Heart left ventricle (tissue), 13 donors: Measurements from ENCODE around the gene ZFP36.
A peak's percentile ranks its signal among the peaks of the same experiment; 100 is the strongest.

Experiments
- CTCF ChIP-seq, 12 donors: fragments of 200-600 bp; sonication (generic) in 4 of 12; IDR thresholded peaks; one replicate each; pipeline versions ENCODE4 v1.5.0 to v1.8.0; 2018 to 2022; ENCODE audit warnings: antibody characterized with exemption in 12 of 12, mild to moderate bottlenecking in 5 of 12
- POLR2A ChIP-seq, 2 donors: fragments of 450-650 bp; IDR thresholded peaks; one replicate each; pipeline ENCODE4 v1.6.1; 2017; ENCODE audit warnings: antibody characterized with exemption in 2 of 2, mild to moderate bottlenecking in 2 of 2, moderate library complexity in 2 of 2
- donor health status: ischemic (EF 13 %, LVEDD 7.1; RV severe dilation, severe dysfunction).
- donor health status: DM: no; HTN: yes; CAD: no.
- donor health status: DM: no; HTN: no; CAD: no.
- donor health status: ischemic (EF 25% LVEDD 6.9; RV normal size, moderate dysfunction).
- donor health status: ischemic (EF 25% LVEDD 5.7; RV mildly dilated, moderate dysfunction).
- donor health status: ischemic (EF 35%, LVEDD 5.7; RV mildly dilated, moderate dysfunction).
- donor health status: nonischemic (EF 11% LVEDD 7.7; RV severe dilation, severe dysfunction).
- donor health status: DM: yes; HTN: yes; CAD: no.
- donor health status: PGD.
- donor health status: ischemic (EF 29% LVEDD 5.4; RV normal size, mild dysfunction).
- donor health status: nonischemic (EF 23%, LVEDD 6.1; RV moderate dilation, normal function).

GRCh38 chr19:39406656-39407409 is at the start of gene ZFP36:
- TF ChIP-seq CTCF (IDR thresholded peaks at IDR 0.05) = peak in 1 of 12 donors; percentile 15
- peak; percentile 66 to 99 for TF ChIP-seq POLR2A (IDR thresholded peaks at IDR 0.05)
